HFF-Myc (cell line): Measurements from ENCODE around the gene NRCAM.

ENCODE experiments used
- DNase-seq: peaks from one replicate; pipeline ENCODE4 v3.0.0-alpha.2; 2011; ENCODE audit warnings: low read depth; ENCODE audit errors: extremely low read depth
- H3K4me3 ChIP-seq: replicated peaks from 2 replicates; pipeline ENCODE4 v1.5.1; 2011; ENCODE audit warnings: low read depth, mild to moderate bottlenecking, control low read depth, low read length
- CTCF ChIP-seq: IDR thresholded peaks from 2 replicates; pipeline ENCODE4 v1.5.1; 2012; ENCODE audit warnings: mild to moderate bottlenecking, low read depth, low read length, control low read depth; ENCODE audit errors: missing control alignments

NRCAM gene

GRCh38 chr7:108251700-108252099 lies 204.5 kb downstream of the NRCAM start:
- H3K4me3 ChIP-seq: no peak overlapping the region
- no peak for TF ChIP-seq CTCF
- DNase-seq: no peak

- H3K4me3 ChIP-seq: no peak overlapping the region
- TF ChIP-seq CTCF: no peak
- no peak for DNase-seq
Observed at GRCh38 chr7:108249453-108249852, 206.8 kb downstream of the NRCAM start.

- DNase-seq: no peak
- no peak overlapping the region for H3K4me3 ChIP-seq
- no peak for TF ChIP-seq CTCF
Observed at GRCh38 chr7:108248821-108249220, 207.4 kb downstream of the NRCAM start.

- no peak for DNase-seq
- no peak overlapping the region for H3K4me3 ChIP-seq
- TF ChIP-seq CTCF: no peak
Observed at GRCh38 chr7:108248418-108248817, 207.8 kb downstream of the NRCAM start.

GRCh38 chr7:108247614-108248013 lies 208.6 kb downstream of the NRCAM start:
- no peak for TF ChIP-seq CTCF
- no peak overlapping the region for H3K4me3 ChIP-seq
- DNase-seq: no peak

GRCh38 chr7:108246227-108246837 lies 209.9 kb downstream of the NRCAM start:
- H3K4me3 ChIP-seq: no peak overlapping the region
- DNase-seq: peak; percentile 67
- no peak for TF ChIP-seq CTCF
